SK-N-SH (cell line): ENCODE measurements around the gene SLC34A3.

Experiments used
- EP300 ChIP-seq, 2 experiments: IDR thresholded peaks; 2 replicates each; pipeline versions ENCODE4 v1.4.0 to v1.6.1; 2012; ENCODE audit warnings: borderline replicate concordance in 1 of 2, low read depth in 1 of 2, low read length in 1 of 2
- POLR2AphosphoS5 ChIP-seq: IDR thresholded peaks from 2 replicates; pipeline ENCODE4 v1.6.1; 2012; ENCODE audit warnings: low read depth, low read length
- SIN3A ChIP-seq: IDR thresholded peaks from 2 replicates; pipeline ENCODE4 v1.6.1; 2012; ENCODE audit warnings: low read depth, mild to moderate bottlenecking, low read length, moderate library complexity, borderline replicate concordance
- SMC3 ChIP-seq: IDR thresholded peaks from 2 replicates; pipeline ENCODE4 v1.6.1; 2012; ENCODE audit warnings: low read depth, low read length, improper control_type of control experiment
- TF ChIP-seq, protein P1 (sequence below): fragments of 200-600 bp; sonication (generic); IDR thresholded peaks from 2 replicates; pipeline ENCODE4 v1.6.1; 2017; ENCODE audit warnings: antibody characterized with exemption, mild to moderate bottlenecking, moderate library complexity
- TF ChIP-seq, protein P2 (sequence below): IDR thresholded peaks from 2 replicates; pipeline ENCODE4 v1.6.1; 2012; ENCODE audit warnings: mild to moderate bottlenecking, low read depth, low read length, moderate library complexity
- TF ChIP-seq, protein P3 (sequence below): IDR thresholded peaks from 2 replicates; pipeline ENCODE4 v1.4.0; 2012; ENCODE audit warnings: low read depth
- TF ChIP-seq, protein P4 (sequence below): fragments of 150-350 bp; IDR thresholded peaks from 2 replicates; pipeline ENCODE4 v1.6.1; 2016; ENCODE audit warnings: mild to moderate bottlenecking, low read depth, low read length
- TF ChIP-seq, protein P5 (sequence below): fragments of 150-350 bp; IDR thresholded peaks from 2 replicates; pipeline ENCODE4 v1.6.1; 2017; ENCODE audit warnings: antibody characterized with exemption, low read length, low read depth, borderline replicate concordance

DNA sequence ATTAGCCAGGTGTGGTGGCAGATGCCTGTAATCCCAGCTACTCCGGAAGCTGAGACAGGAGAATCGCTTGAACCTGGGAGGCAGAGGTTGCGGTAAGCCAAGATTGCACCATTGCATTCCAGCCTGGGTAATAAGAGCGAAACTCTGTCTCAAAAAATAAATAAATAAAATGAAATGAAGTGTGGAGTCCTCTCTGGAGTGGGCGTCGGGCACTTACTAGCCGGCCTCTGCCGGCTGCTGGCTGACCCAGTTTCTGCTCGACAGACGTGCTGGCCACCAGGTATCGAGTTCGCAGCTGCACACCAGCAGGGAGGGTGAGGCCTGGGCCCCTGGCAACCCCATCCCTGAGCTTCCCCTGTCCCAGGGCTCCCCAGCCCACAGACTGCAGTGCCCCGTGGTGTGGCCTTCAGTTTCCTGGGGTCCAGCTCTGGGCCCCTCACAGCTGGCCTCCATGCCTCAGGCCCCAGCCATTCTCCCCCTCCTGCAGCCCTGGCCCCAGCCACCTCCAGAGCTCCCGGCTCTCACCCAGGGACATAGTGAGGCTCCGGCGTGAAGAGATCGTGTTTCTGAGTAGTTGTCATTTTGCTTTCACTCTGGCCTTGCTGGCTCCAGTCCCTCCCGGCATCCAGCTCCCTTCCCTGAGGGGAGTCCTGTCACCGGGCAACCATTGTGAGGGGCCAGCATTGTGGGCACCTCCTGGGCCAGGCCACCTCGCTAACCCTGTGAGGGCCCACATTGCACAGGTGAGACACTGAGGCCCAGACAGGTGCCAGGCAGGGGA is 16.6 kb downstream of the SLC34A3 start:
- TF ChIP-seq, protein P1, sequence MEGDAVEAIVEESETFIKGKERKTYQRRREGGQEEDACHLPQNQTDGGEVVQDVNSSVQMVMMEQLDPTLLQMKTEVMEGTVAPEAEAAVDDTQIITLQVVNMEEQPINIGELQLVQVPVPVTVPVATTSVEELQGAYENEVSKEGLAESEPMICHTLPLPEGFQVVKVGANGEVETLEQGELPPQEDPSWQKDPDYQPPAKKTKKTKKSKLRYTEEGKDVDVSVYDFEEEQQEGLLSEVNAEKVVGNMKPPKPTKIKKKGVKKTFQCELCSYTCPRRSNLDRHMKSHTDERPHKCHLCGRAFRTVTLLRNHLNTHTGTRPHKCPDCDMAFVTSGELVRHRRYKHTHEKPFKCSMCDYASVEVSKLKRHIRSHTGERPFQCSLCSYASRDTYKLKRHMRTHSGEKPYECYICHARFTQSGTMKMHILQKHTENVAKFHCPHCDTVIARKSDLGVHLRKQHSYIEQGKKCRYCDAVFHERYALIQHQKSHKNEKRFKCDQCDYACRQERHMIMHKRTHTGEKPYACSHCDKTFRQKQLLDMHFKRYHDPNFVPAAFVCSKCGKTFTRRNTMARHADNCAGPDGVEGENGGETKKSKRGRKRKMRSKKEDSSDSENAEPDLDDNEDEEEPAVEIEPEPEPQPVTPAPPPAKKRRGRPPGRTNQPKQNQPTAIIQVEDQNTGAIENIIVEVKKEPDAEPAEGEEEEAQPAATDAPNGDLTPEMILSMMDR = no peak
- TF ChIP-seq, protein P2, sequence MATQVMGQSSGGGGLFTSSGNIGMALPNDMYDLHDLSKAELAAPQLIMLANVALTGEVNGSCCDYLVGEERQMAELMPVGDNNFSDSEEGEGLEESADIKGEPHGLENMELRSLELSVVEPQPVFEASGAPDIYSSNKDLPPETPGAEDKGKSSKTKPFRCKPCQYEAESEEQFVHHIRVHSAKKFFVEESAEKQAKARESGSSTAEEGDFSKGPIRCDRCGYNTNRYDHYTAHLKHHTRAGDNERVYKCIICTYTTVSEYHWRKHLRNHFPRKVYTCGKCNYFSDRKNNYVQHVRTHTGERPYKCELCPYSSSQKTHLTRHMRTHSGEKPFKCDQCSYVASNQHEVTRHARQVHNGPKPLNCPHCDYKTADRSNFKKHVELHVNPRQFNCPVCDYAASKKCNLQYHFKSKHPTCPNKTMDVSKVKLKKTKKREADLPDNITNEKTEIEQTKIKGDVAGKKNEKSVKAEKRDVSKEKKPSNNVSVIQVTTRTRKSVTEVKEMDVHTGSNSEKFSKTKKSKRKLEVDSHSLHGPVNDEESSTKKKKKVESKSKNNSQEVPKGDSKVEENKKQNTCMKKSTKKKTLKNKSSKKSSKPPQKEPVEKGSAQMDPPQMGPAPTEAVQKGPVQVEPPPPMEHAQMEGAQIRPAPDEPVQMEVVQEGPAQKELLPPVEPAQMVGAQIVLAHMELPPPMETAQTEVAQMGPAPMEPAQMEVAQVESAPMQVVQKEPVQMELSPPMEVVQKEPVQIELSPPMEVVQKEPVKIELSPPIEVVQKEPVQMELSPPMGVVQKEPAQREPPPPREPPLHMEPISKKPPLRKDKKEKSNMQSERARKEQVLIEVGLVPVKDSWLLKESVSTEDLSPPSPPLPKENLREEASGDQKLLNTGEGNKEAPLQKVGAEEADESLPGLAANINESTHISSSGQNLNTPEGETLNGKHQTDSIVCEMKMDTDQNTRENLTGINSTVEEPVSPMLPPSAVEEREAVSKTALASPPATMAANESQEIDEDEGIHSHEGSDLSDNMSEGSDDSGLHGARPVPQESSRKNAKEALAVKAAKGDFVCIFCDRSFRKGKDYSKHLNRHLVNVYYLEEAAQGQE = no peak
- TF ChIP-seq SMC3 = no peak
- TF ChIP-seq SIN3A = no peak
- TF ChIP-seq, protein P3, sequence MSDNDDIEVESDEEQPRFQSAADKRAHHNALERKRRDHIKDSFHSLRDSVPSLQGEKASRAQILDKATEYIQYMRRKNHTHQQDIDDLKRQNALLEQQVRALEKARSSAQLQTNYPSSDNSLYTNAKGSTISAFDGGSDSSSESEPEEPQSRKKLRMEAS = no peak
- TF ChIP-seq POLR2AphosphoS5 = no peak
- TF ChIP-seq, protein P4, sequence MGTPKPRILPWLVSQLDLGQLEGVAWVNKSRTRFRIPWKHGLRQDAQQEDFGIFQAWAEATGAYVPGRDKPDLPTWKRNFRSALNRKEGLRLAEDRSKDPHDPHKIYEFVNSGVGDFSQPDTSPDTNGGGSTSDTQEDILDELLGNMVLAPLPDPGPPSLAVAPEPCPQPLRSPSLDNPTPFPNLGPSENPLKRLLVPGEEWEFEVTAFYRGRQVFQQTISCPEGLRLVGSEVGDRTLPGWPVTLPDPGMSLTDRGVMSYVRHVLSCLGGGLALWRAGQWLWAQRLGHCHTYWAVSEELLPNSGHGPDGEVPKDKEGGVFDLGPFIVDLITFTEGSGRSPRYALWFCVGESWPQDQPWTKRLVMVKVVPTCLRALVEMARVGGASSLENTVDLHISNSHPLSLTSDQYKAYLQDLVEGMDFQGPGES = no peak
- TF ChIP-seq EP300 (IDR thresholded peaks at IDR 0.05; ENCODE audit: borderline replicate concordance in 1 of 2, low read depth in 1 of 2, low read length in 1 of 2) = no peak
- TF ChIP-seq, protein P5, sequence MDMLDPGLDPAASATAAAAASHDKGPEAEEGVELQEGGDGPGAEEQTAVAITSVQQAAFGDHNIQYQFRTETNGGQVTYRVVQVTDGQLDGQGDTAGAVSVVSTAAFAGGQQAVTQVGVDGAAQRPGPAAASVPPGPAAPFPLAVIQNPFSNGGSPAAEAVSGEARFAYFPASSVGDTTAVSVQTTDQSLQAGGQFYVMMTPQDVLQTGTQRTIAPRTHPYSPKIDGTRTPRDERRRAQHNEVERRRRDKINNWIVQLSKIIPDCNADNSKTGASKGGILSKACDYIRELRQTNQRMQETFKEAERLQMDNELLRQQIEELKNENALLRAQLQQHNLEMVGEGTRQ = no peak
